NOMO-1 (cell line): ENCODE measurements around the gene ATXN1.

ENCODE experiments used
- DNase-seq, 2 experiments: peaks; one replicate each; lab custom pipeline; 2025; ENCODE audit not compliant: unreplicated experiment in 2 of 2; lab: John Stamatoyannopoulos, UW

ATXN1 gene

DNA sequence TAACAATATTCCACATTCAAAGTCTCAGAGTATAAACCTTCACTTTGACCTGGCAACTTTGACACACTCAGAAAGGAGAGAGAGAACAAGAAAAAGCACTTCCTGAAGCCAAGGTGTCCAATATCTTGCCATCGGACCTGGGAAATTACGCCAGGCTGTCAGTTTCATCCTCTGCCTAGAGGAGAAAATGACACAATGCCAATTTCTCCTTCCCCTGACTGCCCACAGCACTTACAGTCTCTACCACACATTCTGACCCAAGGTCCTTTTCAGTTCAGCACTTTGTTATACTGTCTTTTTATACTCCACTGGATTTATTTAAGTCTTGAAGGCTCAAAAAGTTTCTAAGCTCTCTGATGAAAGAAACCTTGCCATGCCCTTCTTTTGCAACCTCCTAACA lies 272.4 kb downstream of the ATXN1 start:
- no peak for DNase-seq

DNA sequence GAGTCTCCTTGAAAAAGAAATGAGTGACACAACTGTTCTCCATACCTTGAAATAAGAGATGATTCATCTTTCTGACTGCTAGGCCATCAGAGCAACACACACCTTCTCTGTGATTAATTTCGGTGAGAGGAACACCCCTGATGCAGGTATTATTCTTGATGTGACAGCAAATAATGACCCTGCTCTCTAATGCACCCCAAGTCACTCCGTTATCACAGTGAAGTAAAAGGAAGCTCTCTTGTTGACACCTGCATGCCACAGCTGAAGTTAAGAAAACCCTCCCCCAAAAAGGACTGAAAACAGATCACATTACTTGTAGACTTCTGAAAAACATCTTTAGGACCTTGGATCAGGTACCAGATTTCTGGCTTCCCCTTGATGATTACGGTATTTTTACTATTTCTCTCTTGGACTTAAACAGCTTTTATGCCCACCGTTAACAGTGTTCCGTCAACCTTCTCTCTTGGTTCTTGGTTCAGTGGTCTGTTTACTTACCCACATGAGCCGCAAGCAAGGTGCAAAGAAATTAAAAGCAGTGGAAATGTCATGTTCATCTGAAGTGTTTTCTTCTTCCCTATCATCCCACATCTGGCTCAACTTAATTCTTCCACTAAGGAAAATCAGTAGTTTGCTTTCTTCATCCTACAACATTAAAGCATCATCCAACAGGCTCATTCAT lies 273.1 kb downstream of the ATXN1 start:
- no peak for DNase-seq

GRCh38 chr6:16486661-16487060 lies 274.6 kb downstream of the ATXN1 start:
- DNase-seq = no peak

- DNase-seq = no peak
These were observed 277.9 kb downstream of the ATXN1 start for GRCh38 chr6:16483315-16483875.

- no peak for DNase-seq
These were observed 278.5 kb downstream of the ATXN1 start for GRCh38 chr6:16482702-16483314.

- no peak for DNase-seq
These were observed 279.4 kb downstream of the ATXN1 start for GRCh38 chr6:16481697-16482399.

DNA sequence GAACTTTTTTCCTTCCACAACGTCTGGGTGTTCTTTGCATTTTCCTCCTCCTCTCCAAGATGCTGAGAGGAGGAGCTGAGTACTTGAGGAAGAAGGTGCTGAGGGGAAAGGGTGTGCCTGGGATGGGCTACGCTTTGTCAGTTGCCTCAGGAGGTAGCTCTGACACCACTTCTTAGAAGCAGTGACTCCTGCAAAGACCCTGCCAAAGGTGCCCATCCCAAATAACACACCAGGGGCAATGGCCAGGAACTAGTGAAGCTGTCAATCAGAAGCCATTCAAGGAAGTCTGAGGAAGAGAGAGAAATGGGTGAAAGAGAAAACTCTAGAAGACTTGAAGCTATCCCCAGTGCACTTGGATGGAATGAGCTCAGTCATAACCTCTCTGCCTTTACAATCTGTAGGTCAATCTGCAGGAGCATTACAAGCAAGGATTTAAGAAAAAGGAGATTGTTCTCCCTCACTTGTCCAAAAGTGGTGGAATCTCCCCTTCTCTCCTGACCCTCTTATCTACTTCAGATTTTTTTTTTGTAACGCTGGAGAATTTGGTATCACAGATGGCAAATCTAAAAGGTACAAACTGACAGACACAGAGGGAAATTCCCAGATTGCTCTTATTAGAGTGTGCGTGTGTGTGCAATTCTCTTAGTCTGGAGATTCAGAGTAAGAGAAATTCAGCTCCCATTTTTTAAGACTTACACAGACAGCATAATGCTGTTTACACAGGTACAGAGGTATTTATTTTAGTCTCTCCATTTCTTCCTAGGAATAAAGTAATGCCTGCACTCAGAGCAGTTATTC lies 280.3 kb downstream of the ATXN1 start:
- DNase-seq = no peak

DNA sequence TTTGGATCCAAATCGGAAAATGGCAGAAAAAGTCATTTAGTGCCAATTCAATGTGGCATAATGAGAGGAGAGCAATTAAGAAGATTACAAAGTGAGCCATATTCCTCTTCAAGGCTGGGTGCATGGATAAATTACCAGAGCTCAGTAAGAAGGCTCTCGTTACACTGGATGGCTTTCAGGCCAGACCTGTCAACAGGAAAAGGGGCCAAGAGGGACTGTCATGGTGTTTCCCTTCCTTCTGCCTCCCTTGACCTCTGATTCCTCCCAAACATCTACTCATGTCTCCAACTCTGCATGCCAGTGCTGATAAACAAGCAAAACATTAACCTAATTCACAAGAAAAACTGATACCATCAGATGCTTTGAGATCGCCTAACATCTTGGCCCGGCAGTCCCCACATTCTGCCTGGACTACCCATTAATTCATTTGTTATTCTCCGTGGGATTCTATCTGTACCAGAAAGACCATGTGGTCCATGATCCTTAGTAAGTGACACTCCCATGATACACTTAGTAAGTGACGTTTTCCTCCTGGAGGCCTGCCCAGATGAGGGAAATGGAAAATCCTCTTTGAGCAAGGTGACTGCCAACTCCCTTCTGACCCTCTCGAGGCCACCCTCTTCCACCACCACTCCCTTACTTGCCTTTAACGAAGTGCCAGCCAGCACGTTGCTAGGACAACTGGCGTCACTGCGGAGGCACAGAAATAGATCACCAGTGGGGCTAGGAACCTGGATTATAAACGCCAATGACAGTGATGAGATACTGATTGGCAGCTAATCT lies 283.7 kb downstream of the ATXN1 start:
- DNase-seq = no peak

- no peak for DNase-seq
These were observed 284.4 kb downstream of the ATXN1 start for GRCh38 chr6:16476861-16477260.

GRCh38 chr6:16475494-16475781 lies 285.8 kb downstream of the ATXN1 start:
- no peak for DNase-seq

DNA sequence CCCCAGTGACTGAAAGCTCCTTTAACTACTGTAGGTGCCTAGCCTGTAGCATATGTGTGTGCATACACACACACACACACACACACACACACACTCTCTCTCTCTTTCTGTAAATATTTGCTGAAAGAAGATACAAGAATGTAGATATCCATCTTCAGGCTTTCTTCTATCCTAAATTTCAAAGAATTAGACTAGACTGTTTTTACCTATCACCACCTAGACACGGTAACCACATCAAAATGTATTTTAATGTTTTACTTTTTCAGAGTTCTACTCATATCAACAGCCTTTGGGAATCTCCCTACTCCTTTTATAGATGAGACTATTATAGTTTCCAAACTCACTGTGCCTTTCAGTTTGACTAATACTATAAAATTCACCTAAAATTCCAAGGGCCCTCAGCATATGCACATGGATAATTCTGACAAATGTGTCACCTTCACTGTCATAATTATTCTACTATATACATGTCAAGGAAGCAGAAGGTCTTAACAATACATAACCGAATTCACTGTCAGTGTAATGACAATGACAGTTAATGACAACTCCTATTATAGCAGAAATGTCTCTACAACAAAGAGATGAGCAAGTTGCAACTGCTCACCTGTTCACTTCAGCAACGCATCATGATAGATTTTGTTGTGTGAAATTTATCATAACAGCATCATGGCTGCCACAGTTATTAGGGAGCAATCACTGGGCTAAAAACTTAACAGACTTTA lies 286.3 kb downstream of the ATXN1 start:
- no peak for DNase-seq

GRCh38 chr6:16473908-16474771 lies 287.1 kb downstream of the ATXN1 start:
- DNase-seq = no peak

GRCh38 chr6:16473184-16473907 lies 287.9 kb downstream of the ATXN1 start:
- no peak for DNase-seq

- DNase-seq = no peak
These were observed 288.8 kb downstream of the ATXN1 start for GRCh38 chr6:16472349-16473069.

DNA sequence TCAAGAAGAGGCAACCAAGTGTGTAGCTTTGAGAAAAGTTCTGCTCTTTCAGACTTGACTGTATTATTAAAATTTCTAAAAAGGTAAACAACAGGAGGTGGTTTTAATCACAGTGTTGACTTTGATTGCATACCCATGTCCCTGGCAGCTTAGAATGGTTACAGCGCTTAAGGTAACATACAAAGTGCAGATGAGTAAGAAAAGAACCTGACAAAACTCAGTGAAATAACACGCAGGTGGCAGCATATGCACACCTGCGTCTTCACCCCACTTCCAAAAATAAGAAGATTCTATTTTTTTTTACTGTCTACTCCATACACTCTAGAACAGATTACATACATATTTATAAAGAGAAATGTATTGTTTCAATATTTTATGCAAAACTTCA lies 289.4 kb downstream of the ATXN1 start:
- no peak for DNase-seq

GRCh38 chr6:16471222-16471909 lies 289.9 kb downstream of the ATXN1 start:
- no peak for DNase-seq
